GM18907 (cell line): ENCODE results near the gene ANO4.

ENCODE experiments used
- ATAC-seq: cut with Tn5 transposase; IDR thresholded peaks from one replicate; pipeline ENCODE4 v1.9.1; 2021; ENCODE audit warnings: mild to moderate bottlenecking, moderate library complexity; ENCODE audit not compliant: unreplicated experiment

Gene ANO4

GRCh38 chr12:100936661-100937060, 142.1 kb downstream of the ANO4 start:
- ATAC-seq: no peak

- no peak for ATAC-seq
Observed at GRCh38 chr12:100940503-100940902, 145.9 kb downstream of the ANO4 start.

GRCh38 chr12:100942984-100943749, 148.6 kb downstream of the ANO4 start:
- ATAC-seq: no peak

DNA sequence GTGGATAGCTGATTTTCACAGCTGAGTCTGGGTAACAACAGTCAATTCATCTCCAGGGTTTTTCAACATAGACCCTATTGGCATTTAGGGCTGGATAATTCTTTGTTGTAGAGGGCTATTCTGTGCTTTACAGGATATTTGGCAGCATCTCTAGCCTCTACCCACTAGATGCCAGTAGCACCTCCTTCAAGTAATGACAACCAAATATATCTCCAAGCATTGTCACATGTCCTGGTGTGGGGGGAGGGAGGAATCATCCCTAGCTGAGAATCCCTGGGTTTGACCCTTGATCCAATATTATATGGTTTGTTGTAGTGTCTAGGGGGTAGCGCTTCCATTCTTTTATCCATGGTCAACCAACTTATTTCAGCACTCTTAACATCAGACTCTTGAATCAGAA, 157.2 kb downstream of the ANO4 start:
- no peak for ATAC-seq

- no peak for ATAC-seq
Observed at GRCh38 chr12:100953217-100953616, 158.6 kb downstream of the ANO4 start.

- ATAC-seq: no peak
Observed at GRCh38 chr12:100953677-100954076, 159.1 kb downstream of the ANO4 start.

DNA sequence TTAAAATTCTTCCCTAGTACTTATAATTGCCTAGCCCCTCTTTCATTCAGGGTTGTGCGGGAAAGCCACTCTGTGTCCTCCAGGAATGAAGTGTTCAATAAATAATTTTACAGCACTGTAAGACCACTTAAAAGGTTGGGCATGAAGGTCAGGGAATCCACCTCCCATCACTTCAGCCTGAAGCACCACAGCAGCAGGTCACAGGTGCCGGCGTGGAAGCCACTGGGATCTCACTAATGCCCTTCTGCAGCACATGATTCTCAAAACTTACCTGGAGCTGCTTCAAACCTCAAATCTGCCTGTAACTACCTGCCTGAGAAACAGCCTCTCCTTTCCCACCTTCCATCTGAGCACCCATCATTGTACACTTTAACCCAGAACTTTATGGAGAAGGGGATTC, 159.5 kb downstream of the ANO4 start:
- ATAC-seq: no peak

GRCh38 chr12:100955139-100955538, 160.6 kb downstream of the ANO4 start:
- ATAC-seq: no peak

DNA sequence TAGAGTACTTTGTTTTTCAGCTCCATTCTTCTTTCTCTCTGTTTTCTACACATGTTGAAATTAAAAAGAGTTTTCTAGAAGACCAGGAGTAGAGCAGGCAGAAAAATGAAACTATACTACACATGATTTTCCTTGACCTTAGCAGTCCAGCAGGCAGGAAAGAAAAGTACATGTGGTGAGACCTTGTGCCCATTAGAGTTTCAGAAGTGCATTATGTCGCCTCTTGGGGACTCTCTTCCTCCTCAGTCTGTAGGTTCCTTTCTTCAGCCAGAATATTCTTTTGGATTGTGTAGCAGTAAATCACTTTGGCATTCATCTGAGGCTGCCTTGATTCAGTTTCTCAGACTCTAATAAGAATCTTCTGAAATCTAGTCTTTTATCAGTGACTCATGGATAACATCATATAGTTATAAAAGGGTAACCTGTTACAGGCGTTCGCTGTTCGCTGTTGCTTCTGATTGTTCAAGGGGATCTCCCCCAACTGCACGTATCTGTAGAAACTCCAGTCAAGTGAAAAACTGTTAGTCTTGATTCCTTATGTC, 161.8 kb downstream of the ANO4 start:
- ATAC-seq: no peak

- ATAC-seq: no peak
Observed at GRCh38 chr12:100959481-100959880, 164.9 kb downstream of the ANO4 start.

- no peak for ATAC-seq
Observed at GRCh38 chr12:100962086-100962712, 167.6 kb downstream of the ANO4 start.

- ATAC-seq: no peak
Observed at GRCh38 chr12:100963381-100963780, 168.8 kb downstream of the ANO4 start.

DNA sequence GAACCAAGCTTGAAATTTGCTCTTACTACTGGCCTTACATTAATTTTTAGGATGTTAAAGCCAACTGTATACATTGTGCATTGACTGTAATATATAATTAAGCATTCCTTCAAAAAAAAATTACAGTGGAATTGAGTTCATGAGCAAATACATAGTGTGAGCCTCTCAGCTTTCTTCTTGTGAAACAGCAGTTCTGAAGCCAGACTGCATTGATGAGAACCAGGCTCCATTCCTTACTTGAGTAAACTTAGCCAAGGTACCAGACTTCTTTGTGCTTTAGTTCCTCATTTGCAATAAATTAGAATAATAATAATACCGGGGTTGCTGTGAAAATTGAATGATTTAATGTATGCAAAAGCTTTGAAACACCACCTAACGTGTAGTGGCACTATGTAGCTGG, 169.5 kb downstream of the ANO4 start:
- ATAC-seq: no peak

DNA sequence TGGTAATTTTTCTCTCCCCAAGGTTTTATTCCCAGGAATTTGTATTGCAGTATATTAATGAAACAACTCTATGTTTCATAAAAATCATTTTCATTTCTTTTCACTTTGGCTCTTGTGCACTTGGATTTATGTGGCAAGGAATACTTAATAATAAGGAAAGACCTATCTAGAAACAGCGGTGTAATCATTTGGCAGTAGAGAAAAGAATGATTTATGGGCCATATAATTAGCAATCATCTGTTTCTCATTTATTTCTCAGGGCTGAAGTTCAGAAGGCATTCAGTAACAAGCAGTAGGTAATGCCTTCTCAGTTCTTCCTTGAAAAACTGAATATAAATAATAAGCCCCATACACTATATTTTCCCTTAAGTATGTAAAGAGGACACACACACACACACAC, 172.6 kb downstream of the ANO4 start:
- ATAC-seq: no peak

- no peak for ATAC-seq
Observed at GRCh38 chr12:100970894-100971293, 176.3 kb downstream of the ANO4 start.

DNA sequence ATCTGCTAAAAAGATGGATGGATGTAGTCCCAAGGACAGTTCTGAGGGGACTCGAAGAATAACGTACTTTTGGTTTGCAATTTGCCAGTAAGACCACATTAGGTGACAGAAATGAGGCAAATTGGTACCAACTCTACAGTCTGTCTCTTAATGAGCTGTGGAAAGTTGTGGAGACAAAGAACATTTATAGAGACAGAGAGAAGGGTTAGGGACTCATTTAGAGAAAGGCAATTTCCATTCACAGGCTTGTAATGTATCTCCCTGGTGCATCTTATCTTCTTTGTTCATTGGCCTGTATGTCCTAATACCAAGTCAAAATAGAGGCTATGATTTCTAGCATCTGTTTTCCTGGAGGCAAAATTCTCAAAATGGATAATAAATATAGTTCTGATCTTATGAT, 177.5 kb downstream of the ANO4 start:
- ATAC-seq: no peak

- no peak for ATAC-seq
Observed at GRCh38 chr12:100974341-100974740, 179.8 kb downstream of the ANO4 start.

DNA sequence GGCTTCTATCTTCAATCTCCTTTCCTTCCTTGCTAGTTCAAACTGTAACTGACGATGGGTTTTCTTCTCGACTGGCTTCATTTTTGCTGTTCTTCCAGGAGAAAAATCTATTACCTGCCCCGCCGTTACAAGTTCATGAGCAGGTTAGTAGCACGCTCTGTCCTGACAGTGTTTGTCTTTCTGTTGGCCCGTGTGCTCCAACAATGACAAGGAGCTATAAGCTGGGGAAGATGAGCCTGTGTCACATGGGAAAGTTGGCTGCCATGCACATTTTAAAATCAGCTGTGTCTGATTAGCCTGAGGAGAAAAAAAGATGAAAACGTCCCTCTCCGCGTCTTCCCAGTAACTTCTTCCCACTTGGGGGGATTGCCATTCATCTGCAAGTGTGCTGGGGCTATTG, 180.2 kb downstream of the ANO4 start:
- no peak for ATAC-seq

GRCh38 chr12:100976735-100977134, 182.2 kb downstream of the ANO4 start:
- no peak for ATAC-seq

GRCh38 chr12:100980856-100981255, 186.3 kb downstream of the ANO4 start:
- no peak for ATAC-seq

DNA sequence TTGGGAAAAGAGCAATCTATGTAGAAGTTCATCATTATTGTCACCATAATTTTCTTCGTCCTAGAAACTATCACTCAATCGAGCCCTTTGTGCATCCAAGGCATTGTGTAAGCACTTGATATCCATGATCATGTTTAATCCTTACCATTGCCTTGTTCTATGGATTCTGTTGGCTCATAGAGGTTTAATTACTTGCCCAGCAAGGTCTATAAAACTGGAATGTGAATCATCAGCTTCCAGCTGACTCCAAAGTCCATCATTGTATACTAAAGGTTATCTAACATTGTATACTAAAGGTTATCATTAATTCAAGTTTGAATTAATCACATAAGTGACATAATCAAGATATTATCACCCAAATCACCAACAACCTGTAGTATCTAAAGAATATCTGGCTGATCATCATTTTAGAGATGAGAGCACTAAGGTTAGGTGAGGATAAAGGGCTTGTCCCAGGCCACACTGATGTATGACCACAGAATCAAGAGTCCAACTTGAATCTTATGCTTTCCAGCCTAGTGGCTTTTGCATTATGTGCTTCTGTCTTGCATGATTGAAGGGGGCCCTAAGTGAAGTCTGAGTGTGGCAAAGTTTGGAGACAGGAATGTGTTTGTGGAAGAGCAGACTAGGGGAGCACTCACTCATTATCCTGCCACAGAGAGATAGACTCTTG, 188.1 kb downstream of the ANO4 start:
- no peak for ATAC-seq

GRCh38 chr12:100984796-100985195, 190.2 kb downstream of the ANO4 start:
- ATAC-seq: no peak
